Activated CD8-positive, alpha-beta memory T cell treated with anti-CD3 and anti-CD28 coated beads for 48 hours (primary cell): Measurements from ENCODE around the gene DTNBP1.
"Not testable (repeated sequence)": the region's sequence is repeated elsewhere in the genome, so short reads cannot be mapped to it uniquely, and the experiment has no call there.

Experiments
- DNase-seq, 3 experiments: peaks; one replicate each; pipeline ENCODE4 v3.0.0-alpha.2; 2020; ENCODE audit warnings: low read depth in 2 of 3, low spot score in 2 of 3

Gene DTNBP1

DNA sequence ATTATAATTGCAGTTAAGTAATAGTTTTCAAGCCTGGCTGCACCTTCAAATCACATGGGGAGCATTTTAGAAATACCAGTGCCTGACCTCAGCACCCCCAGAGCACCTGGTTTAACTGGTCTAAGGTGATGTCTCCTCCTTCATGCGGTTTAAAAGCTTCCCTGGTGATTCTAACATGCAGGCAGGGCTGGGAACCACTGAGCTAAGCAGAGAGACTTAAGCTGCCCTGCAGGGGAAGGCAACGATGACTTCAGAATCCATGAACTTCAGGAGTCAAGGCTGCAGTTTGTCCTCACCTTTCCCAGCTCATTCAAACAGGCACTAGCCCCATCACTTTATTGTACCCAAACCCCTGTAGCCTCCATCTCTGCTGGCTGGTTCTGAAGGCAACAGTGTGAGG, 6.1 kb upstream of the DTNBP1 start:
- no peak for DNase-seq

DNA sequence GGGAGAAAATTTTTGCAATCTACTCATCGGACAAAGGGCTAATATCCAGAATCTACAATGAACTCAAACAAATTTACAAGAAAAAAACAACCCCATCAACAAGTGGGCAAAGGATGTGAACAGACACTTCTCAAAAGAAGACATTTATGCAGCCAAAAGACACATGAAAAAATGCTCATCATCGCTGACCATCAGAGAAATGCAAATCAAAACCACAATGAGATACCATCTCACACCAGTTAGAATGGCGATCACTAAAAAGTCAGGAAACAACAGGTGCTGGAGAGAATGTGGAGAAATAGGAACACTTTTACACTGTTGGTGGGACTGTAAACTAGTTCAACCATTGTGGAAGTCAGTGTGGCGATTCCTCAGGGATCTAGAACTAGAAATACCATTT, 4.1 kb upstream of the DTNBP1 start:
- not testable (repeated sequence) for DNase-seq

DNA sequence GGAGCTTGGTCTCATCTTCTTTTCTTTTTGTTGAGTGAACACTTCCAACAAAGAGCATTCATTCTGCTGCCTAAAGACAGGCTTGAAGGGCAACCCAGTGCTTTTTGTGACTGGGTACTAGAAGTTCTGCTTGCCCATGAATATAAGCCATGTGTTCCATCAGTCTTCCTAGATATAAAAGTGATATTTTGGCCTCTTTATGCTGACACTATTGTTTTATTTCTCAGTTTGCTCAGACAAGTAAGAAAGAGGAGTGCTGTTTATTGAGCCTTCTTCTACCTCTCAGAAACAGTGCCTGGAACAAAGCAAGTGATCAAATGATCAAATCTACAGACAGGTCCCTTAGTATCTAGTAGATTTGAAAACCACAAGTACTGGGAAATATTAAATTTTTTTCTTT, 2.4 kb upstream of the DTNBP1 start:
- no peak for DNase-seq

DNA sequence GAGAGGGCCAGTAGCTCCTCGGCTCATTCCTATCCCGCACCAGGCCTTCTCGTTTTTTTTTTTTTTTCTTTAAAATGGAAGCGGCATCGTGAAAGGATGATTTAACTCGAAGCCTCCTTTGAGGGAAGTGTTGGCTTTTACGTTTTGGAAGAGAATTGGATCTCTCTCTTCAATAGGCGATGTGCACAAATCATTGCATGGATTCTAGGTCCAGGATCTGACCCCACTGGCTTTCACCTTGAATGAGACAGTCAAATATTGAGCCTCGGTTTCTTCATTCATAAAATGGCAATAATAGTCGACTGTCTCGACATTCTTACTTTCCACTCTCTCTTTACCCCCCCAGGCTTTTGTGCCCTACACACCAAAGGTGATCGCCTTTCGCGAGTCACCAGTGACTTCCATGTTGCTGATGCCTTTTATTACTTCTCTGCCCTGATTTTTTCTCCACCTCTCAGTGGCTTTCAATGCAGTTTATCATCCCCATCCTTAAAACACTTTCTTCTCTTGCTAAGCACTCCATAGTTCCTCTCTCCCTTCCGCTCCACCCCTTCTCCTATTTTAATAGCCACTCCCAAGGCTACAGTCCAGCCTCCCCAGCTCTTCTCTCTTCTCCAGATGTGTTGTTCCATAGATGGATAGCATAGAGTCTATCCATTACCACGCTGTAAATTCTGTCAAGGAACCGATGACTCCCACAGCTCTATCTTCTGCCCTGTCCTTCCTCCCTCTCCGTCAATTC, 473 bp upstream of the DTNBP1 start:
- no peak for DNase-seq

DNA sequence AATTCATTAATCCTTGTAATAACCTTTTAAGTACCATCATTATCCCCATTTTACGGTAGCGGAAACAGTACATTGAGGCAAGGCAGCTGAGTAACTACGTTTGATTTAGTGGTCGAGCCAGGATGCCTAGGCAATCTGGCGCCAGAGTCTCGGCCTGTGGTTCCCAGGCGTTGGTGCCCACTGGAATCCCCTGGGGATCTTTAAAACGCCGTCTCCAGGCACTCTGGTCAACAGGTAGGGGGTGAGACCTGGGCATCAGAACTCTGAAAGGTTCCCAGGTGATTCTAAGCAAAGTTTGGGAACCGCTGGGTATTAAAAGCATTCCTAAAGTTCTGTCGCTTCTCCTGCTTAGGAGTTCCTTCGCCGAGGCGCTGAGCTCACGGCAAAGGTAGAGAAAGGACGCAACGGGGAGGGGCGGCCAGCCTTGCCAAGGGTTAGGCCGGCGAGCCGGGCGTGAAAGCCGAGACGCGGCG, 939 bp downstream of the DTNBP1 start:
- DNase-seq = no peak

DNA sequence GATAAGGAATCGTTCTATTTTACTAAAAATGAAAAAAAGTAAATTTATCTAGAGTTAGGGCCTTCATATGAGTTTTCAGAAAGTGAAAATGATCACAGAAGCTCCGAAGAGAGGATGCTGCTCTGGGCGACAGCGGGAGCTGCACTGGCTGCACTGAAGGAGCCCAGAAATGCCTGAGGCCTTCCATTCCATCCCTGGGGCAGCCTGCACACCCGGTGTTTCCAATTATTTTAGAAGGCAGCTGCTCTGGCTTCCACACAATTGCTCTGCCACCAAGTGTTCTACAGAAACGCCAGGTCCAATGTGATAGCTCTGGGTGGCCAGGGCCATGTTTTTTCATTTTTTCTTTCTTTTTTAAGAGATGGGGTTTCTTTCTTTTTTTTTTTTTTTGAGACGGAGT, 3.6 kb downstream of the DTNBP1 start:
- no peak for DNase-seq

DNA sequence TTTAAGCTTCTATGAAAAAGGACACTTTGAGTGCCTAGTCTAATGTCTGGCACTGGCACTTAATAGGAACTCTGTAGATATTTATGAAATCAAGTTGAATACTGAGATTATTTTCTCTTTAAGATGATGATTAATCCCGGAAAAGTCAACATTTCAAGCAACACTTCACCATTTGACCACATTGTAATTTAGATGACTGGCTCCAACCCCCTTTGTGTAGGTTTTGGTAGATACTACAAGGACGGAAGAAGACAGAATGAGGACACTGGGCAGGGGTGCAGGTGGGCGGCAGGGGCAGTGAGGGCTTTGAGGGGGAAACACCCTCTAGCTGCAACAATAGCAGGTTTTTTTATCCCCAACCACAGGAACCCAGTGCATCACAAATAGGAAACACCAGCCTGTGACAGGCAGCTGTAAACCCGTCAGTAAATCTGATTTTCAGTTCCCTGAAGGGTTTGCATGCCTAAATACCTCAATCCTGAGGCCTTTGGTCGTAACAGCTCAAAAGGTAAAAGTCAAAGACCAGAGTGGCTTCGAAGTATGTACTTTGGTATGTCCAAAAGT, 4.6 kb downstream of the DTNBP1 start:
- no peak for DNase-seq

DNA sequence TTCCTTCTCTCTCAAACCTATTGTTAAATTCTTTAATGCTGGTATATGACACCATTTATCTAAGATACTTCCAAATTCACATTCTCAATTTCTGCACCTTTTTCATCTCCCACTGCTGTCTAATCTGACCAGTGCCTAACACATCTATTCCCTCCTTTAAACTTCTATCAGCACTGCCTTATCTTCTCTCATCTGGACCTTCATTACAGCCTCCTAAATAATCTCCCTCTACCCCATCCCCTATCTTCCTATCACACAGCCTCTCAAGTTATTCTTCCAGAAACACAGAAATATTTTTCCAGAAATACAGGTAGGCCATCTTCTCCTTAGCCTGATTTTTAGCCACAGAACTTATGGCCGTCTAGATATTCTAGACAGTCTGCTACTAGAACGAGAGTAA, 5.5 kb downstream of the DTNBP1 start:
- DNase-seq = no peak

DNA sequence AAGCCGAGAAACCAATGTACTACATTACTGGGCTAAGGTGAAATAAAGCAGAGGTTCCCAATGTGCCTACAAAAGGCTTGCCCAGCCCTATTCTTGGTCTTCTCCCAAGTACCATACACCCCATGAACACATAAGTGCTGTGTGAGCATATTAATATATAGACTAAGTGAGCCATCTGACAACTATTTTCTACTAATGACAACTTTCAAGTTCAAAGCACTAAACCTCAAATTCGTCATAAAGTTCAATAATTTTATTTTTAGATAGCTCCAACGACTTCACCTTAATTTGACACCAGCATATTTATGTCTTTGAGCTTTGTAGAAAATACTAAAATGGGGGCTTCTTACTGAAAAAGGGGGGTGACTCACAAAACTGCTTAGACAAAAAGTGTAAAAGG, 6.7 kb downstream of the DTNBP1 start:
- no peak for DNase-seq

DNA sequence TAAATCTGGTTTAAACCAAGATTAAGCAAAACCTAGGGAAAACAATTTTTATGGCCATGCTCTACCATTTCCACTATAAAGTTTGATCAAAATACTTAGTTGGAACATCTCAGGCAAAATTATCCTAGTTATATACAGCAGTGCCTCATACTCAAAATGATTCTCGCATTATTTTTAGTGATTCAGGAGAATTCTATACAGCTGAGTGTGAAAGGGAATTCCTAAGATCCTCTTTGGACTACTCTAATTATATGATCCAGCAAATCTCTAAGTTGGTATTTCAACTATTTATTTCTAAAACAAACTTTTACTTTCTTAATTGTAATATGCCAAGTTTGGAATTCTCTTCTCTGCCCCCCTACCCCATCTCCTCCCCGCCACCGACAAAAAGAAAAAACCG, 8.6 kb downstream of the DTNBP1 start:
- no peak for DNase-seq

DNA sequence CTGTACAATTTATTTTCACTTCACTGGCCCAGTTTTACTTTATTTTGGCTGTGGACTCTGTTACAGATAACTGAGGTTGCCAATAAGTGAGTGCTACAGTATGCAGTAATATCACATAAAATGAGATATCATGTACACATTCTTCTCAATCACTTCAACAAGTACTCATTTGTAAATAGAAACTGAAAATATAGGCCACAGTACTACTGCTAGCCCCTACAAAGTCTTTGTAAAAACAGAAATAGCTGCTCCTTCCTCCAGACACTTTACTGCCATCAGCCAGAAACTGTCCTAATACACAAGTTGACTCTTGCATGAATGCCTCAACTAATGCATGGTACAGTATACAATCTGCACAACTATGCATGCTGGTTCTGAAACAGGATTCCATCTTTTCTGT, 9.2 kb downstream of the DTNBP1 start:
- no peak for DNase-seq

DNA sequence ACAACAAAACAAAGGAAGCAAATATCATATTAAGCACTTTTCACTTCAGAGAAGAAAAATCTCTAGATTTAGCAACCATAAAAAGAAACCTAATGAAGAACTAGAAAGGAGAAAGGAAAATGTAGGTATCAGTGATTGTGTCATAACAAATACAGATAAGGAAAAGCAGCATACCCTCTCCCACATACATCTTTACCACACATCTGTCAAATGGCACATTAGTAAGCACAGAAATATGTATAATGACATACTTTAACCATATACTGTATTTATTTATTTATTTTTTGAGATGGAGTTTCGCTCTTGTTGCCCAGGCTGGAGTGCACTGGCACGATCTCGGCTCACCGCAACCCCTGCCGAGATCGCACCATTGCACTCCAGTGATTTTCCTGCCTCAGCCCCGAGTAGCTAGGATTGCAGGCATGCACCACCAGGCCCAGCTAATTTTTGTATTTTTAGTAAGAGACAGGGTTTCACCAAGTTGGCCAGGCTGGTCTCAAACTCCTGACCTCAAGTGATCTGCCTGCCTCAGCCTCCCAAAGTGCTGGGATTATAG, 12.7 kb downstream of the DTNBP1 start:
- DNase-seq = not testable (repeated sequence)

DNA sequence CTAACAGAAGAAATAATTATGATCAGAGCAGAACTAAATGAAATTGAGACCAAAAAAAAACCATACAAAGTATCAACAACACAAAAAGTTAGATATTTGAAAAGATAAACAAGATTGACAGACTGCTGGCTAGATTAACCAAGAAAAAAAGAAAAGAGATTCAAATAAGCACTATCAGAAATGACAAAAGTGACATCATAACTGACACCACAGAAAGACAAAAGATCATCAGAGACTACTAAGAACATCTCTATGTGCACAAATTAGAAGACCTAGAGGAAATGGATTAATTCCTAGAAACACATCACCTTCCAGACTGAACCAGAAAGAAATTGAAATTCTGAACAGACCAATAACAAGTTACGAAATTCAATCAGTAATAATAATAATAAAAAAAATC, 17.9 kb downstream of the DTNBP1 start:
- no peak for DNase-seq

DNA sequence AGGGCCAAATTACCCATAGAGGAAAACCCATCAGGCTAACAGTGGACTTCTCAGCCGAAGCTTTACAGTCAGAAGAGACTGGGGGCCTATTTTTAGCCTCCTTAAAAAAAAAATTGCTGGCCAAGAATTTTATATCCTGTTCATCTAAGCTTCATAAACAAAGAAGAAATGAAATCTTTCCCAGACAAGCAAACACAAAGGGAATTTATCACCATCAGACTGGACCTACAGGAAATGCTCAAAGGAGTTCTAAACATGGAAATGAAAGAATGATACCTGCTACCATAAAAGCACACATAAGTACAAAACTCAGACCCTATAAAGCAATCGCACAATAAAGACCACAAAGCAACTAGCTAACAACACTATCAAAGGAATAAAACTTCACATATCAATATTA, 19.3 kb downstream of the DTNBP1 start:
- no peak for DNase-seq

DNA sequence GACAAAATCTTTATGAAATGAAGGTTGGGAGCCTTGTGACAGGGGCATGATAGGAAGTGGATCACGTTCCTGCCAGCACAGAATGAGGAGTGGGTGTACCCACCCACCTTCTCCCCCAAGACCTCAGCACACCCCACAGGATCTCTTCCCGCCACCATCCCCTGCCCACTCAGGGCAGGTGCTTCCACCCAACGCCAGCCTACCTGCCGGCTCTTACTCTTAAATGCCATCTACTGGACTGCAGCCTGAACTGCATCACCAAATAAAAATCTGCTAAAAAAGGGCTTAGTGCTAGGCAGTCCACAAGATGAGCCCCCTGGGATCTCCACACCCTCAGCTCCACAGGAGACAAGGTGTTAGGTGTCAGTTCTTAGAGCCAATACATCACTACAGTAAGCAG, 20.6 kb downstream of the DTNBP1 start:
- DNase-seq = no peak

DNA sequence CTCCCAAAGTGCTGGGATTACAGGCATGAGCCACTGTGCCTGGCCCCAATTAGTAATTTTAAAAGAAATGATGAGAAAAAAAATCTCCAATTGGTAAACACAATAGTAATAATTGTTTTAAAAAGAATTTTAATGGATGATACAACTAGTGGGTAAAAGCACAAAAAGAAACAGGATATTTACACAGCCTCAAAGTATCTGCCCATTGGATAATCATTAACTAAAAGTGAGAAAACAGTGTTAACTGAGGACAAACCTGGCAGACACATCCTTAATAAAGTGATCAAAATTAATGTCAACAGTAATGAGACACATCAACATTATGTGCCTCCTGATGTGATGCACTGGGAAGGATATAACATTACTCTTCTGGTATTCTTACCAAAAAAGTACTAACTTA, 24.5 kb downstream of the DTNBP1 start:
- no peak for DNase-seq

DNA sequence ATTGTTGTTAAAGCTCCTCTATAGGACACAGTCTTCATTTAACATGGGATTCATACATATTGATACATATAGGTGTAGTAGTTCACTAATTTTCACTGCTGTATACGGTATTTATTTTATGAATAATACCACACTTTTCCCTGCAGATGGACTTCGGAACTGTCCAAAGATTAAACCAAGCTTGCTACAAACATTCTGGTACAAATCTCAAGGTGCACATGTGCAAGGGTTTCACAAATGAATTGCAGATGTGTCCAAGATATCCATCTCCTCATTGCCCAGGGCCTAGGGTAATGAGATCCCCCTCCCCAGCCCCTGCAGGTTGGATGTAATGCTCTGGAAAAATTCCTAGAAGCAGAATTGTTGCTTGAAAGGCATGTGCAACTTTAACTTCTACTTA, 31.4 kb downstream of the DTNBP1 start:
- no peak for DNase-seq

DNA sequence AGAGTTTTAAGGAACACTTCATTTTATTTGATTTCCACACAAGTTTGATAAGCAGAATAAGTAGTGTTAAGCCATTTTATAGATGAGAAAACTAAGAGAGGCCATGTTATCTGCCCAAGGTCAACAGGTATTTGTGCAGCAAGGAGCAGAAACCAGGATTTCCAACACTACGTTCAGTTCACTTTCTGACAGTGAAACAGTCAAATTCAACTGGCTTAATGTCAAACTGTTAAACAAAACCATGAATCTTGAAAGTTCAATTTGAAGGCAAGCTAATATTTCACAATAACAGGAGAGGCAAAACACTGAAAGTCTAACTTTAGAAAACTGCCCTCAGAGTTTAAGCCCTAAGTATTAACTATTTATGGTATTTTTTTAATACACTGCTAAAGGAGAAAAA, 32.6 kb downstream of the DTNBP1 start:
- no peak for DNase-seq

DNA sequence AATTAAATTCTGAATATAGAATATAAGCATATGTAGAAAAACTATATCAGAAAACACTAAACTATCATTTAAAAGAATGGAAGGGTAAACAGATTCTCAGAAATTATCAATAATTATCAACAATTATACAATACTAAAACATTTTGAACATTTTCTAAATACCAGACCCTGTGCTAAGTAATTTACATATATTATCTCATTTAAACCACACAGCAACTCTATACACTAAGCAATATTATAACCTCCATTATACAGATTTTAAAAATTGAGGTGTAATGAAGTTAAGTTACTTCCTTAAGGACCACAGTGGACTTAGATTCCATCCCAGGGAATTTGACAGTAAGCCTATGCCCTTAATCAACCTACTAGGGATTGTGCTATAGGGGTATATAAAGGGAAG, 33.3 kb downstream of the DTNBP1 start:
- DNase-seq = no peak

DNA sequence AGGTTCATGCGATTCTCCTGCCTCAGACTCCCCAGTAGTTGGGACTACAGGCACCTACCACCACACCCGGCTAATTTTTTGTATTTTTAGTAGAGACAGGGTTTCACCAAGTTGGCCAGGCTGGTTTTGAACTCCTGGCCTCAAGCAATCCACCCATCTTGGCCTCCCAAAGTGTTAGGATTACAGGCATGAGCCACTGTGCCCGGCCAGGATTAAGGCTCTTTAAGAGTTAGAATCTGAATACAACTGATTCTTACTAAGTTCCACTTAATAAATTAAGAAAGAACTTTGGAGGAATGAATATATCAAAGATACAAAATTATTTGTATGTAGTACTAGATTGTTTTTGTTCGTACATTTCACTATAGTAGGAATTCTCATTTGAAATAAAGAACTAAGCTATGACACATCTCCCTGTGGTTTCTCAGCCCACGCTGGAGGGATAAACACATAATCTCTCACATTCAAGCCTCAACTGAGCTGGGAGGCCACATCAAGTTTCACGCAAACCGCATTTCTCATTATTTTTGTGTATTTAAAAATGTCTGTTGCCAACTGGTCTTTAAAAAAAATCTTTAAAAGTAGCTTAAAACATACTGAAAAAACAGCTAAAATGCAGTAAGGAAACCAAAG, 34.2 kb downstream of the DTNBP1 start:
- DNase-seq = no peak

DNA sequence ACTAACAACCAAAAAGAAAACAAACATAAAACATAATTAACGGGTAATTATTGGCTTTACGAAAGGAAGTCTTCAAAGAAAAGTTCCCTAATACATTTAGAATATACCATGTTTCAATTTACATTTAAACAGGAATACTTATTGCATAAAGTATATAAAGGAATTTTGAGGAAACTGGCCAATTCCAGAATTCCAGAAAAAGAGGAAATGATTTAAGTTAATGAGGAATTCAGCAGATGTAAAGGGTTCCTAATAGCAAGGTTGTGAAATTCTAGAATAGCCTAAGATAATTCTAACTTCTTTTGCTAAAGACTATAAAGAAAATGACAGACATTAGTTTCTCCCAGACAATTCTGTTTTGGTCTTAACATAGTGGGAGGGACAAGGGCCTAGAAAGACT, 35.0 kb downstream of the DTNBP1 start:
- no peak for DNase-seq

DNA sequence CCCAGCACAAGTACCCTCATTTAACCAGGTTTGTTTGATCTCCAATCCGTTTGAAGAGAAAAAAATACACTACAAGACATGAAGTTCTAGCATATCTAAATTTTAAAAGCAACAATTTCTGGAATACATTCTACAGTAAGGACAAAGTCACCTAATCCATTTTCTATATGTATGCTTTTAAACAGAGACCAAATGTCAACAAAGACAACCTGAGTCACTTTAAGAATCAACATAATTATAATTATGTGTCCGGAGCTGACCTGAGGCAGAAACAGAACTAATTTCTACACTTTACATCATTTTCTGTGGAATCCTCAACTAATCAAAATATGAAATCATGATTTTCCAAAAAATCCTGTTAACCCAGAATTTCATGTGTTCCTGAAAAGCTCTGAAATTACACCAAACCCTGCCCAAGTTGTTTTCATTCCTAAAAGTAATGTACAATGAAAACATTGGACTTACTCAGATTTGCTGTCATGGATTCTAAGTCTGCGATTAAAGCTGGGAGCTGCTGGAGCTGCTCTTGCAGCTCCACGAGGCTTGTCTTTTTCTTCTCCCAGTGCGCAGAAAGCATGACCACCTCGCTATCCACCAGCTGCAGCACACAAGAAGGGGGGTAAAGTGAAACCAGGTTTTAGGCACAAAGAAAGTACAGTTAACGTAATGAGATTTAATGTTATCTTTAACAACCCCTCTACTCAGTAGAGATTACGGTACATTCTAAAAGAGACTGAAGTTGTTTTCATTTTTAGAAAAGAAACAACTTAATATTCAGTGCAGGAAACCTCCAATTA, 35.8 kb downstream of the DTNBP1 start:
- DNase-seq = no peak
